Upper lobe of left lung (tissue), 4 donors: ENCODE measurements around the gene B4GALT4.

Experiments used
- POLR2A ChIP-seq, 4 donors: fragments of 450-650 bp; IDR thresholded peaks; one replicate each; pipeline ENCODE4 v1.5.1; 2016 to 2017; ENCODE audit warnings: antibody characterized with exemption in 4 of 4, mild to moderate bottlenecking in 2 of 4
- TF ChIP-seq, protein P1 (sequence below), 6 experiments: fragments of 450-650 bp in 4 of 6; fragments of 200-600 bp in 2 of 6; sonication (generic) in 2 of 6; IDR thresholded peaks; one replicate each; pipeline ENCODE4 v1.5.1; 2016 to 2019; ENCODE audit warnings: antibody characterized with exemption in 6 of 6

DNA sequence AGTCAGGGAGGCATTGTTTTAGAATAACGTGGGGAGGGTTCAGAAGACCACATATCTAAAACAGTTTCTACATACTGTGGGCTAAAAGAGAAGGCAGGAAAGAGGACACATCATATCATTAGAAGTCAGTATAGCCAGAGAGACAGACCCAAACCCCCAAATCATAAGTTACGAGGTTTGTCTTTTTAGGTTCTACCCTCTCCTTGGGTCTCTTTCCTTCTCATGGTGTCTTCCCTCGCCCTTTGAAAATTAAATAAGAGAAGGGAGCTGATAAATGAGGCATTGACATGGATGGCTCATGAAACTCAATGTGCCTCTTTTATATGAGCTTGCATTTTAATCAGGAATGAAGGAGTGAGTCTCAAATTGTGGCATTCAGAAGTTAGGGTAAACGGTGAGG, 63.9 kb downstream of the B4GALT4 start:
- TF ChIP-seq POLR2A (IDR thresholded peaks at IDR 0.05): no peak
- TF ChIP-seq, protein P1, sequence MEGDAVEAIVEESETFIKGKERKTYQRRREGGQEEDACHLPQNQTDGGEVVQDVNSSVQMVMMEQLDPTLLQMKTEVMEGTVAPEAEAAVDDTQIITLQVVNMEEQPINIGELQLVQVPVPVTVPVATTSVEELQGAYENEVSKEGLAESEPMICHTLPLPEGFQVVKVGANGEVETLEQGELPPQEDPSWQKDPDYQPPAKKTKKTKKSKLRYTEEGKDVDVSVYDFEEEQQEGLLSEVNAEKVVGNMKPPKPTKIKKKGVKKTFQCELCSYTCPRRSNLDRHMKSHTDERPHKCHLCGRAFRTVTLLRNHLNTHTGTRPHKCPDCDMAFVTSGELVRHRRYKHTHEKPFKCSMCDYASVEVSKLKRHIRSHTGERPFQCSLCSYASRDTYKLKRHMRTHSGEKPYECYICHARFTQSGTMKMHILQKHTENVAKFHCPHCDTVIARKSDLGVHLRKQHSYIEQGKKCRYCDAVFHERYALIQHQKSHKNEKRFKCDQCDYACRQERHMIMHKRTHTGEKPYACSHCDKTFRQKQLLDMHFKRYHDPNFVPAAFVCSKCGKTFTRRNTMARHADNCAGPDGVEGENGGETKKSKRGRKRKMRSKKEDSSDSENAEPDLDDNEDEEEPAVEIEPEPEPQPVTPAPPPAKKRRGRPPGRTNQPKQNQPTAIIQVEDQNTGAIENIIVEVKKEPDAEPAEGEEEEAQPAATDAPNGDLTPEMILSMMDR (IDR thresholded peaks at IDR 0.05): no peak
